DOHH2 (cell line): ENCODE results near the gene TYMS.

Source experiments
- H3F3A ChIP-seq: fragments of 200-600 bp; sonication (generic), shearing (Covaris generic); 2 replicates; pipeline ENCODE4 v1.6.0; 2016; ENCODE audit warnings: antibody characterized with exemption, mild to moderate bottlenecking; ENCODE audit not compliant: control insufficient read depth, insufficient read depth
- H3K27ac ChIP-seq: fragments of 200-600 bp; sonication (generic); 2 replicates; pipeline ENCODE4 v1.5.1; 2014; ENCODE audit warnings: low read depth, mild to moderate bottlenecking, low read length, moderate library complexity
- H3K27me3 ChIP-seq: fragments of 200-600 bp; sonication (generic); 2 replicates; pipeline ENCODE4 v1.6.1; 2014; ENCODE audit warnings: mild to moderate bottlenecking, low read length, mixed read lengths; ENCODE audit not compliant: control insufficient read depth
- H3K36me3 ChIP-seq: fragments of 200-600 bp; sonication (generic); 2 replicates; pipeline ENCODE4 v1.6.1; 2014; ENCODE audit warnings: mild to moderate bottlenecking, low read length, moderate library complexity, mixed read lengths; ENCODE audit not compliant: control insufficient read depth
- H3K4me1 ChIP-seq: fragments of 200-600 bp; sonication (generic); 2 replicates; pipeline ENCODE4 v1.6.1; 2014; ENCODE audit warnings: mild to moderate bottlenecking, low read length, mixed read lengths; ENCODE audit not compliant: control insufficient read depth
- H3K4me2 ChIP-seq: fragments of 200-600 bp; sonication (generic); 2 replicates; pipeline ENCODE4 v1.6.0; 2014; ENCODE audit warnings: mild to moderate bottlenecking, low read length, moderate library complexity
- H3K4me3 ChIP-seq: fragments of 200-600 bp; sonication (generic); 2 replicates; pipeline ENCODE4 v1.5.1; 2014; ENCODE audit warnings: mild to moderate bottlenecking, low read length, mixed read lengths
- H3K79me2 ChIP-seq: fragments of 200-600 bp; sonication (generic); 2 replicates; pipeline ENCODE4 v1.6.1; 2014; ENCODE audit warnings: mild to moderate bottlenecking, low read length, mixed read lengths; ENCODE audit not compliant: control insufficient read depth
- H3K9me2 ChIP-seq: fragments of 200-600 bp; sonication (generic); replicated peaks from 2 replicates; pipeline ENCODE4 v1.6.1; 2014; ENCODE audit warnings: mild to moderate bottlenecking, low read length, mixed read lengths; ENCODE audit not compliant: control insufficient read depth
- H3K9me3 ChIP-seq: fragments of 200-600 bp; sonication (generic); 2 replicates; pipeline ENCODE4 v1.6.1; 2014; ENCODE audit warnings: antibody characterized with exemption, low read length, mixed read lengths; ENCODE audit not compliant: control insufficient read depth, insufficient read depth
- H4K20me1 ChIP-seq: fragments of 200-600 bp; sonication (generic); 2 replicates; pipeline ENCODE4 v1.6.0; 2014; ENCODE audit warnings: low read depth, mild to moderate bottlenecking, antibody characterized with exemption, low read length, moderate library complexity; ENCODE audit not compliant: control insufficient read depth, insufficient read depth
- CTCF ChIP-seq: fragments of 200-600 bp; sonication (generic); IDR thresholded peaks from one replicate; pipeline ENCODE4 v1.5.1; 2014; ENCODE audit warnings: antibody characterized with exemption, mild to moderate bottlenecking, low read depth, low read length; ENCODE audit not compliant: poor library complexity, severe bottlenecking
- EZH2phosphoT487 ChIP-seq: fragments of 200-600 bp; sonication (generic); IDR thresholded peaks from 2 replicates; pipeline ENCODE4 v1.6.1; 2017; ENCODE audit warnings: borderline replicate concordance, mild to moderate bottlenecking, antibody characterized with exemption, low read length, moderate library complexity, mixed read lengths

TYMS gene

GRCh38 chr18:686339-687111, 29.1 kb downstream of the TYMS start:
- no peak for TF ChIP-seq CTCF
- no peak for TF ChIP-seq EZH2phosphoT487
- no peak overlapping the region for H3K4me3 ChIP-seq
- no peaks in the 10 kb centered on the region for H3K9me3 ChIP-seq
- H3K27me3 ChIP-seq, result no peaks in the 10 kb centered on the region
- H3K36me3 ChIP-seq, result peaks cover 3% of the 10 kb centered on the region; the same call in 1 of the 2 replicates
- H3K9me2 ChIP-seq, result no peaks in the 10 kb centered on the region
- H3F3A ChIP-seq, result no peaks in the 10 kb centered on the region
- no peak overlapping the region for H3K27ac ChIP-seq
- no peaks in the 10 kb centered on the region for H3K4me1 ChIP-seq
- no peaks in the 10 kb centered on the region for H4K20me1 ChIP-seq
- no peaks in the 10 kb centered on the region for H3K79me2 ChIP-seq
- no peak overlapping the region for H3K4me2 ChIP-seq

GRCh38 chr18:688323-688722, 30.9 kb downstream of the TYMS start:
- Histone ChIP-seq H3K79me2 (no peaks in the 10 kb centered on the region), H3K9me3 (no peaks in the 10 kb centered on the region), H3K4me2 (no peak overlapping the region), H3K4me3 (no peak overlapping the region), H3F3A (no peaks in the 10 kb centered on the region), H4K20me1 (no peaks in the 10 kb centered on the region), H3K9me2 (no peaks in the 10 kb centered on the region), H3K27me3 (no peaks in the 10 kb centered on the region), H3K4me1 (no peaks in the 10 kb centered on the region), H3K36me3 (peaks cover 3% of the 10 kb centered on the region; the same call in 1 of the 2 replicates), H3K27ac (no peak overlapping the region)
- no peak for TF ChIP-seq EZH2phosphoT487
- no peak for TF ChIP-seq CTCF

- Histone ChIP-seq H3K9me3 (no peaks in the 10 kb centered on the region), H3K4me1 (no peaks in the 10 kb centered on the region), H3K9me2 (no peaks in the 10 kb centered on the region), H3F3A (no peaks in the 10 kb centered on the region), H3K4me3 (no peak overlapping the region), H3K4me2 (no peak overlapping the region), H3K27ac (no peak overlapping the region), H3K36me3 (peaks cover 3% of the 10 kb centered on the region; the same call in 1 of the 2 replicates), H3K27me3 (no peaks in the 10 kb centered on the region), H3K79me2 (no peaks in the 10 kb centered on the region), H4K20me1 (no peaks in the 10 kb centered on the region)
- no peak for TF ChIP-seq EZH2phosphoT487
- TF ChIP-seq CTCF, result no peak
These were observed 35.4 kb downstream of the TYMS start for GRCh38 chr18:692824-693223.
